HG03175 (cell line): ENCODE results near the gene ERBIN.
"Not testable (repeated sequence)": the region's sequence is repeated elsewhere in the genome, so short reads cannot be mapped to it uniquely, and the experiment has no call there.

Experiments
- ATAC-seq: cut with Tn5 transposase; IDR thresholded peaks from one replicate; pipeline ENCODE4 v1.9.1; 2021; ENCODE audit warnings: mild to moderate bottlenecking, moderate library complexity; ENCODE audit not compliant: unreplicated experiment

Gene ERBIN

GRCh38 chr5:65994117-65994786, 67.9 kb downstream of the ERBIN start:
- no peak for ATAC-seq

- no peak for ATAC-seq
Measured at GRCh38 chr5:65999061-65999723, 72.8 kb downstream of the ERBIN start.

- no peak for ATAC-seq
Measured at GRCh38 chr5:66001952-66002351, 75.6 kb downstream of the ERBIN start.

- no peak for ATAC-seq
Measured at GRCh38 chr5:66002415-66002814, 76.0 kb downstream of the ERBIN start.

- ATAC-seq = no peak
Measured at GRCh38 chr5:66004216-66004615, 77.8 kb downstream of the ERBIN start.

GRCh38 chr5:66009277-66009676, 82.9 kb downstream of the ERBIN start:
- ATAC-seq = no peak

- ATAC-seq = peak; percentile 55
Measured at GRCh38 chr5:66010476-66010875, 84.1 kb downstream of the ERBIN start.

GRCh38 chr5:66012271-66012670, 85.9 kb downstream of the ERBIN start:
- ATAC-seq = no peak

GRCh38 chr5:66013397-66013796, 87.0 kb downstream of the ERBIN start:
- no peak for ATAC-seq

GRCh38 chr5:66013906-66014305, 87.5 kb downstream of the ERBIN start:
- ATAC-seq = no peak

GRCh38 chr5:66015196-66015960, 89.0 kb downstream of the ERBIN start:
- ATAC-seq = no peak

- ATAC-seq = no peak
Measured at GRCh38 chr5:66021585-66021984, 95.2 kb downstream of the ERBIN start.

- ATAC-seq = no peak
Measured at GRCh38 chr5:66039296-66039695, 112.9 kb downstream of the ERBIN start.

GRCh38 chr5:66039701-66040100, 113.3 kb downstream of the ERBIN start:
- no peak for ATAC-seq

GRCh38 chr5:66041627-66042026, 115.3 kb downstream of the ERBIN start:
- ATAC-seq = no peak

GRCh38 chr5:66057239-66057638, 130.9 kb downstream of the ERBIN start:
- no peak for ATAC-seq

GRCh38 chr5:66061320-66061719, 134.9 kb downstream of the ERBIN start:
- ATAC-seq = not testable (repeated sequence)

- ATAC-seq = not testable (repeated sequence)
Measured at GRCh38 chr5:66063061-66063460, 136.7 kb downstream of the ERBIN start.

GRCh38 chr5:66066826-66067225, 140.5 kb downstream of the ERBIN start:
- ATAC-seq = no peak

GRCh38 chr5:66072031-66072430, 145.7 kb downstream of the ERBIN start:
- no peak for ATAC-seq

- ATAC-seq = no peak
Measured at GRCh38 chr5:66074901-66075300, 148.5 kb downstream of the ERBIN start.

- no peak for ATAC-seq
Measured at GRCh38 chr5:66080664-66081063, 154.3 kb downstream of the ERBIN start.
